GM12873 (cell line): ENCODE results near the gene LAD1.
A peak's percentile ranks its signal among the peaks of the same experiment; 100 is the strongest.

ENCODE experiments used
- CTCF ChIP-seq: IDR thresholded peaks from 2 replicates; pipeline ENCODE4 v1.5.1; 2012; ENCODE audit warnings: low read depth, mild to moderate bottlenecking, moderate library complexity, low read length, control low read depth; ENCODE audit not compliant: insufficient read depth; ENCODE audit errors: missing control alignments

Gene LAD1

DNA sequence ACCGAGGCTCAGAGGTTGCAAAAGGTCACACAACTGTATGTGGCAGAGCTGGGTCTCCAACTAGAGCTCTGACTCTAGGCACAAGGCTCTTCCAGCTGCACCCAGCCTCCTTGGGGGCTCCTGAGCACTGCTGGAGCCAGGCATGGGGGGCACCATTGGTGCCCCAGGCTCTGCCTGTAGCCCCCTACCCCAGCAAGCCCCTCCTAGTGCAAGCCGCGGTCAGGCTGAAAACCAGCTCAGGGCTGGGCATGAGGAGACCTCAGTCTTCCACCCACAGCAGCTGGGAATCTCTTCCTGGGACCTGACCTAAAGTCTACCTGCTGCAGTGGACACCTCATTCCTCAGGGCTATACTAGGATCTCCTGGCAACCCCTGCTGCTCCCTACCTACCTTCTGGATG lies 36.2 kb downstream of the LAD1 start:
- no peak for TF ChIP-seq CTCF

DNA sequence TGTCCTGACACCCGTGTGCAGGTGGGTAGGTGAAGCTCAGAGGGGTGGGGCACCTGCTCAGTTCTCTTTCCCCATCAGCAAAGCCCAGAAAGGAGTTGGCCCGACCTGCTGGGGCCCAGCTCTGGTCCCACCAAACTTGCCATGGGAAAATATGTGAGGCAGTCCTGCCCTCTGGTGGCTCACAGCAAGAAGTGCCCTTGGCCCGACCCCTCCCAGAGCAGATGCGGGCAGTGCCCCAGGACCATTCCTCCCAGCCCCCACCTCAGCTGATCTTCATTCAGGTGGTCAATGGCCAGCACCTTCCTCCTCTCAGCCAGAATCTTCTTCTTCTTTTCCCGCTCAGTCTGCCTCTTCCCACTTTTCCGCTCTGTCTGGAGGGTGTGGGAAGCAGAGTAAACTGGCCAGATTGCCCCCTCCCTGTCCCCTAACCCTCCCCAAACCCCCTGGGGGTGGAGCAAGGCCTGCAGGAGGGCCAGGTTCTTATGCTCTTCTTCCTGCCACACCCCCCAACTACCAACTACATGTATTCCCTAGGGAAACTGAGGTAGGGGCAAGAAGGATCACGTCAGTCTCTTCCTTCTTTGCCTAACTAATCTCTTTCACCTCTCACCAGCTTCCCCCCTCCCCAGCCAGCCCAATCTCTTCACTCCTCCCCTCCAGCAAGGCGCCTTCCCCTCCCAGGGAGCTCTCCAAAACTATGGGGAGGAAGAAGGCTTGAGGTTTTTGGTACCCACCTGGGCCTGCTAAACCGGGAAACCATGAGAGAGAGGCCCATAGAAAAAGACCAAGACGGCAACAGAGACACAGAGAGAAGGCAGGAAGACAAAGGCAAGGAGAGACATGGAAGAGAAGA lies 37.2 kb downstream of the LAD1 start:
- TF ChIP-seq CTCF: peak; percentile 85

GRCh38 chr1:201360901-201361651 lies 38.0 kb downstream of the LAD1 start:
- TF ChIP-seq CTCF: no peak

GRCh38 chr1:201360486-201360885 lies 38.6 kb downstream of the LAD1 start:
- TF ChIP-seq CTCF: no peak

DNA sequence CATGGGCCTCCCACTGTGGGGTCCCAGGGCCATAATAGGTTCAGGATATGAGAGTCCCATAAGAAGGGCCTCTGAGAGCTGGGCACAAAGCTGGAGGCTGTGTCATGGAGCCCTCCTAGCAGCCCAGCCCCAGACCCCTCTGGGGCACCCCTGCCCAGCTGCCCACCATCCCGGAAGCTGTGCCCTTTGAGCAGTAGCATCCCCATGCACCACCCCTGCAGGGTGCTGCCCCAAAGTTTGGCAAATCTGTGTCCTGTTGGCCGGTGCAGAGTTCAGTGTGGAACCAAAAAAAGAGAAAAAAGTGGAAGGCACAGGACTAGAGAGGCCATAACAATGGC lies 39.3 kb downstream of the LAD1 start:
- no peak for TF ChIP-seq CTCF

DNA sequence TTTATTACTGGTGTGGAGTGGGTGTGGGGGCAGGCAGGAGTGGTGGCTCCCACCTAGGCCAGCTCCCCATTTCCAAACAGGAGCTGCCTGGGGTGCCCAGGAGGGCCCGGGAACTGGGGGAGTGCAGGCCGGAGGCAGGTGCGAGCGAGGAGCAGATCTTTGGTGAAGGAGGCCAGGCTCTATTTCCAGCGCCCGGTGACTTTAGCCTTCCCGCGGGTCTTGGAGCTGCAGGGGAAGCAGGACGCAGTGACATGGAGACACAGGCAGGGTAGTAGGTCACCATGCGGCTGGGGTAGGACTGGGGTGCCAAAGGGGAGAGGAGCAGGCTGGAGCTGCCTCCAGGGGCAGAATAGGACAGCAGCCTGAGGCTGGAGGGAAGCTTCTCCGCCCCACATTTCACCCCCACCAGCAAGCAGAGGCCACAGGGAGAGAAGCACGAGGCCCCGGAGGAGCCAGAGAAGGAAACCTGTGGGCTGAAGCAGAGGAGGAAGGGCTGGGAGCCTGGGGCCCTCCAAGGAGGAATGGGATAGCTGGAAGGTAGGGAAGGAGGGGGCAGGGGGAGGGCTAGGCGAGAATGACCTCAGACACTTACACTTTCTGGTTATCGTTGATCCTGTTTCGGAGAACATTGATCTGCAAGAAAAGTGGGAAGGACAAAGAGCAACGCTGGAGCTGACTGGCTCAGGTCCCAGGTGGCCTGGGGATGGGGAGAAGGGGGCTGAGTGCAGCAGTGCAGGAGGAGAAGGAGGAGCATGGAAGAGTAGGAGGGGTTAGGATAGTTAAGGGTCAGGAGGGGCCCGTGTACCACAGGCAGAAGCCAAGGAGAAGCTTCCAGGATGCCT lies 39.9 kb downstream of the LAD1 start:
- TF ChIP-seq CTCF: no peak

- TF ChIP-seq CTCF: no peak
Observed at GRCh38 chr1:201358596-201358995, 40.5 kb downstream of the LAD1 start.
